Activated CD4-positive, alpha-beta T cell treated with anti-CD3 and anti-CD28 coated beads, Interleukin-2, amount 50 U/mL, for 16 hours (primary cell): Measurements from ENCODE around the gene RASD1.

Experiments
- DNase-seq: peaks from one replicate; pipeline ENCODE4 v3.0.0-alpha.2; 2020

RASD1 gene

DNA sequence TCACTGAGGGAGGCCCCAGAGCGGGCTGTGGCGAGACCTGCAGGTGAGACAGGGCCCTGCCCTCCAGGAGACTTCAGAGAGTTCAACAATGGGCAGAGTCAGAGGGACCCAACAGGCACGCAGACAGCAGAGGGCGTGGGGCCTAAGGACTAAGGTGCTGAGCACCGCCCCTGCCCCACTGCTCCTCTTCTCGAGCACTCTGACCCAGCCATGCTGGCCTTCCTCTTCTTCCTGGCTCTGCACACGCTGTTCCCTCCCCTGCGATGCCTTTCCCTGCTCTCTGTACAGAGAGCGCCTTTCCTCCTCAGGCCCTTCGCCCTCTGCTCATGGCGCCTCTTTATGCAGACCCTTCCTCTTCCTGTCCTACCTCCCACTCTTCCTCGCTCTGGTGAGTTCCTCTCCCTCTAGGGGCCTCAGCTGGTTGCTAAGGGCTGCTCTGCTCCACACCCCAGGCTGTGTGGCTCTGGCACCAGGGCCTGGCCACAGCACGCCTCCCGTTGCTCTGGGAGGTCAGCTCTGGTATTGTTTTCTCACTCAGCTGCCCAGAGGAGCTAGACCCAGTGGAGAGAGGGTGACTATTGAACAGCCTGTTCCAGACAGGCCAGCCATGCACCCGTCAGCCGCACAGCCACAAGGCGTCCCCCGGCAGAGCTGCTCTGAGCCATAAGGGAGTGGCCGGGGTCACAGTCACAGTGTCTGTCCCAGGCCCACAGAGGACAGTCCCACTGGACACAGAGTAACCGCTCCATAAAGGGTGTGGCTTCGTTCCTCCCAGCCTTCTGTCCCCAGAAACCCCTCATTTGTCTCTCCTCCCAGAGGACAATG is 13.6 kb upstream of the RASD1 start:
- no peak for DNase-seq

- DNase-seq = no peak
Measured at GRCh38 chr17:17508646-17509591, 12.7 kb upstream of the RASD1 start.

- no peak for DNase-seq
Measured at GRCh38 chr17:17508019-17508535, 11.9 kb upstream of the RASD1 start.

- DNase-seq = no peak
Measured at GRCh38 chr17:17507465-17508011, 11.3 kb upstream of the RASD1 start.

- no peak for DNase-seq
Measured at GRCh38 chr17:17506893-17507464, 10.8 kb upstream of the RASD1 start.

DNA sequence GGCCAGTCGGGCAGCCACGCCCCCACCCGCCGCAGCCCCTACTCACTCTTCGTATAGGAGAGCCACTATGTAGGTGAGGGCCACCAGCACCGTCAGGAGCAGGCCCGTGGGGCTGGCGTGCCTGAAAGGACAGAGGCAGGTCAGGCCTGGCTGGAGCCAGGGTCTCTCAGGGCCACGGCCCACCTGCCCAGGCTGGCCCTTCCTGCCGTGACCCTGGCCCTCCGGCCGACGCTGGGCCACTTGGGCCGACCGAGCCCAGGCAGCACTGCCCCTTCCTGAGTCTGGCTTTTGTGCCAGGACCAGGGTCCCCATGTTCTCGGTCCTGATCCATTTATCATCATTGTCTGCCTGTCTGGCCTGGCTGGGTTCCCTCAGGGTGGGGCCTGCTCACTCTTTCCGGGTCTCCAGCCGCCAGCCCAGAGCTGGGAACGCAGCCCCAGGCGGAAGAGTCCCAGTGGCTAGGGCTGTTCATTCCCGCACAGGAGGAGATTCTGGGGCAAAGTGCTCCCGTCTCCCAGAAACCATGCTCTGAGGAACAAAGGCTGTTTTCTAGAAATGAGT is 10.1 kb upstream of the RASD1 start:
- DNase-seq = no peak

DNA sequence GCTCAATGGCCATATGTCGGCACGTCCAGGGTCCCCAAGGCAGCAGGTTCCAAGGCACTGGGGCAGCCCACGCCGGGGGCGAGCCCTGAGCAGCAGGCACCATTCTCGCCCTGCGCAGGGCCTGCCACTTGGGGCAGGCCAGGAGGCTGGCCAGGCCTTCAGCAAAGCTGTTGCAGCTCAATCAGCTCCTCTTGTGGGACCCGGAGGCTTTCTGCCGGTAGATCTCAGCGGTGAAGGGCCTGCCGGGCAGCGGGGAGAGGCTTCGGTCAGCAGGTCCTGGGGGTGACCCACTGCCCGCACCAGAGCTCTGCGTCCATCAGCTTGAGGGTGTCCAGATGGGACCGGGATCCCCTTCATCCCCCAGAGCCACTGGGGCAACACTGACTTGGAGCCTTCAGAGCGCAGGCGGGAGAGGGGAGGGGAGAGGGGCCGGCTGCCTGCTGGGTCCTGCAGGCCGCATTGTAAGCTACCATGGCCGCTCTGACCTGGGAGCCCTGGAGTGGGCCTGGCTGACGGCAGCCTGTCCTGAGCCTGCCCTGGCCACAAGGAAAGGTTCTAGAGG is 9.5 kb upstream of the RASD1 start:
- DNase-seq = no peak

DNA sequence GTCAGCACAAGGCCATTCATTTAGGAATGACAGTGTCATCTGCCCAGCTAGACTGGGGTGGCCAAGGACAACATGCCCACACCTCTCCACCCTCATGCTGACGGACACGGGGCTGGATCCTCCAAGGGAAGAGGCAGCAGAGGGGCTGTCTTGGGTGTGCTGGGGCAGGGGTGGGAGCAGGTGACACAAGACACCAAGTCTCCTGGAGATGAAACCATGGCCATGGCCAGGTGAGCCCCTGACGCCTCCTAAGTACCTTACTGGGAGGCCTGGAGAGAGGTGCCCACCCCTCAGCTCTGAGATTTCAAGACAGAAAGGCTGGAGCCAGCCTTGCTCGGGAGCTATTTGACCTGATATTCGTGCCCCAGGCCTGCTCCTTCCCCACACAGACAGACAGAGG is 9.0 kb upstream of the RASD1 start:
- DNase-seq = no peak

- DNase-seq = no peak
Measured at GRCh38 chr17:17504341-17505140, 8.3 kb upstream of the RASD1 start.

- no peak for DNase-seq
Measured at GRCh38 chr17:17503566-17504130, 7.5 kb upstream of the RASD1 start.

- DNase-seq = no peak
Measured at GRCh38 chr17:17502741-17503565, 6.8 kb upstream of the RASD1 start.

GRCh38 chr17:17500999-17501605 is 4.9 kb upstream of the RASD1 start:
- no peak for DNase-seq

DNA sequence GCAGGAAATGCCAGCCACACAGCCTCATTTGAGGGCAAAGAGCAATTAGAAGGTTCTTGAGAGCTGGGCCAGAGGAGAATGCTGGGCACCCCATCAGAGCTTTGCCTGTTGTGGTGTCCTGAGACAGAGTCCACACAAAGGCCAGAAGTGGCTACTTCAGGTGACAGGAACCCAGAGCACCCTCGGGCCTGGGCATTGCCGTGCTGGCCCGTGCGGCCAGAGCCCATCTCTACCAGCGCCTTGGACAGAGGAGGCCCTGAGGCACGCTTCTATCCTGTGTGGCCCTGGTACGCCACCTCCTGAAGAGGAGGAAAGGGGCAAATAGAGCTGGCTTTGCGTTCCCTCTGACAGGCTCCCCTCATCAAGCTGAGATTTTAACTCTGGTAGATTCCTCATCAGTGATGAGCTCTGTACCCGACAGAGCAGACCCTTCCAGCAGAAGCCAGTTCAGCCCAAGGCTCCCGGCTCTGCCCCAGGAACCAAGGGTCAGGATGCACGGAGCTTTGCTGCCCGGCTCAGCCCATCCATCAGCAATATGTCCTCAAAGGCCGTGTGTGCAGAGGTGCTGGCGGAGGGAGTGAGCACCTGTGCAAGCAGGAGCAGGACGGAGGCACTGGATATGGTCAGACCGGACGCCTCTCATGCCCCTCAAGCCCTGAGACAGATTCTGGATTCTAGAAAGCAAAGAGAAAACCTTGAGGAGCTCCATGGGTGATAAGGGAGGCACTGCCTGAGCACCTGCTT is 3.4 kb upstream of the RASD1 start:
- DNase-seq = no peak

DNA sequence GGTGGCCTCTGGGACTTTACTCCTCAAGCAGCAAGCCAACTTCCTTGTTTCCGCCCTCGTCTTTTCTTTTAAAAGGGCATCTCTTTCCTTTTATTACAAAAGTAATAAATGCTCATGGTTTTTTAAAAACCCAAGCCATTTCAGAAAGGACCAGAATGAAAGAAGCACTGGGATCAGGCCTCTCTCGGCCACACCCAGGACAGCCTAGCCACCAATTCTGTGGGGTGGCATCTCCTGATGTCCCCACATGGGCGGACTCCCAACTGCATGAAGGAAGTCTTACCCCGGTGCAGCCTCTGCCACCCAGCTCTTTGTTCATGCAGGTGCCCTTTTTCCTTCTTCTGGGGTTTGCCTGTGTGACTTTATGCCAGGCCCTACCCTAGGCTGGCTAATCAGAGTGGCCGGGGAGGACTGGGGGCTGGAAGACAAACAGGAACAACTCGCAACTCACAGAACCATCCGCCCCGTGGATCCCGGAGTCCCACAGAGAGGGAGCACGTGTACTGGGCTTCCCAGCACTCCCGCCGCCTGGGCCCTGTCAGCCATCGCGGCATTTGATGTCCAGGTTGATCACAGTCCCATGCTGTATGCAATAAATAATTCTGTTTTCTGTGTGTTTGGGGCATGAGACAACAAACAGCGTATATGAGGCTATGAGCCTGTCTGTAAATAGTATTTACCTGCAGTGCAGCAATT is 2.6 kb upstream of the RASD1 start:
- DNase-seq = no peak

DNA sequence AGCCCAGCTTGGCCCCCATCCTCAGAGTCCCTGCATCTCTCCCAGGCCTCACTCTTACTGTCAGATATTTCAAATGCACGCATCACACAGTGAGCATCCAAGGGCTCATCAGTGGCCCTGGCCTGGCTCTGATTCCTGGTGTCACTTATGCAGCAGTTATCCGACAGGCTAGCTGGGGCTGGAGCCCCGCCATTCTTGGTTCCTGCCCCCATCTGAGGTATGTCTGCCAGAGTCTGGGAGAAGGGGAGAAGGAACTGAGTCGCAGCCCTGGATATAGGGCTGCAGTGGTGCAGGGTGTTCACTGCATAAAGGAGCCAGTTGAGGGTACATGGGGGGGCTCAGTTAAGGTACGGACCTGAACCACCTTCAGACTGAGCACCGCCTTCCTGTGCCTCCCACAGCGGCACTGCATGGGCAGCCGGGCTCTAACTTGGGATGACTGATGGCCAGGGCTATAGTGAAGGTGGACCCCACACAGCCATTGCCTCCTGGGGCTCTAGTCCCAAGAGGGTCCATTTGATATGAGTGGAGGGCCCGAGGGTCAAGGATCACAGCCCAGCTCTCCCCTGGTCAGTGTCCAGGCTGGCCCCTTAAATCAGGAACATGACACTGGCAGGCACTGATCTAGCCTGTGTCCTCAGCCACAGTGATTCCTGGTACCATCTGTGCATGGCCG is 1.8 kb upstream of the RASD1 start:
- no peak for DNase-seq

DNA sequence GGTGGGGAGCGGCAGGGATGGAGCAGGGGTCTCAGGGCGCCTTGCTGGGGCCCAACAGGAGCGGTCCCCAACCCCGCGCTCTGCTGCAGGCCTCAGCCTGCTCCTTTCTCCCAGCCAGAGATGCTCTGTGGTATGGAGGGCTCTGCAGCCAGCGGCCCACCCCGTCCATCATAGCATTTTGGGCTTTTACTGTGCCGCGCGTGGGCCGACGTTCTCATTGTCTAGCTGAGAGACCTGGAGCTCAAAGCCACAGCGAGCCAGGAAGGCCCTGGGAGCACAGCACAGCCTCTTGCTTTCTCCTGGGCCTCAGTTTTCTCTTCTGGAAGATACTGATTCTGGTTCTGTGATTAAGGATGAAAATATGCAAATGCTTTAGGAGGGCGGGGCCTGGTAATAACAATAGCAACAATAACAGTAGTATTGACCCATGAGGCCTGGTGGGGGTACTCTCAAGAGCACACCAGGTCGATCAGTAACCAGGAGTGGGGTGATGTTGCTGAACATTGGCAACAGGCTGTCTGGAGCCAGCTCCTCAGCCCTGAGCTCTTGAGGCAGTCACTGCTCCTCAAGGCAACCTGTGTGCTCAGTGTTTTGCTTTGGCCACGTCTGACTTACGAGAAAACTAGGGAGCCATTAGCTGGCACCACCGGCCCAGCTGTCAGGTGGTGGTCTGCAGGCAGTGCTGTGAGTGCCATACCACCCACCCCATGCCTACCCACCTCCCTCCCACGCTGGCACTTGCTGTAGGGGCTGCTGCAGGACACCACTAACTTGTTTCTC is 1.1 kb upstream of the RASD1 start:
- DNase-seq = no peak
